Measurements from ENCODE around the gene GSC2. TPM values are rescaled to one million over a fixed set of nuclear protein-coding genes. Genes with fewer than 3 reads are reported as not detected.

The GSC2 gene
- total RNA-seq, 1 donor from 2014 or later = not detected

- no peak for DNase-seq (ENCODE audit: low spot score)
Measured at GRCh38 chr22:19097518-19097917, 52.6 kb downstream of the GSC2 start.

Other genes starting within 250 kb of the GSC2 start
- 11.6 TPM for gene DGCR6, start 244.0 kb downstream of the GSC2 start, total RNA-seq (ENCODE audit: insufficient read depth, low replicate concordance)
- 4.6 TPM for gene PRODH, start 214.0 kb downstream of the GSC2 start, total RNA-seq (ENCODE audit: insufficient read depth, low replicate concordance)
- gene DGCR2, start 27.9 kb downstream of the GSC2 start, total RNA-seq (ENCODE audit: insufficient read depth, low replicate concordance) = 47.4 TPM
- gene TSSK2, start 19.0 kb downstream of the GSC2 start, total RNA-seq (ENCODE audit: insufficient read depth, low replicate concordance) = 1.4 TPM
- gene ESS2, start 5.6 kb downstream of the GSC2 start, total RNA-seq (ENCODE audit: insufficient read depth, low replicate concordance) = 4.3 TPM
- gene SLC25A1, start 28.4 kb upstream of the GSC2 start, total RNA-seq (ENCODE audit: insufficient read depth, low replicate concordance) = 19.3 TPM
- gene CLTCL1, start 141.4 kb upstream of the GSC2 start, total RNA-seq (ENCODE audit: insufficient read depth, low replicate concordance) = 9.9 TPM